GM12892 (cell line): ENCODE measurements around the gene PSPN.

Source experiments
- POLR2A ChIP-seq: IDR thresholded peaks from 2 replicates; pipeline ENCODE4 v1.6.1; 2011; ENCODE audit warnings: low read depth, low read length, control low read depth
- POLR2AphosphoS5 ChIP-seq: IDR thresholded peaks from 2 replicates; pipeline ENCODE4 v1.6.1; 2011; ENCODE audit warnings: low read depth, low read length, control low read depth

- TF ChIP-seq POLR2AphosphoS5 (no peak), POLR2A (no peak)
These were observed 17.7 kb downstream of the PSPN start for GRCh38 chr19:6358003-6358402.
